SK-N-MC (cell line): ENCODE measurements around the gene ARRB1.

Experiments used
- DNase-seq: peaks from one replicate; pipeline ENCODE4 v3.0.0-alpha.2; 2011; ENCODE audit warnings: low read depth, low spot score
- H3K27ac ChIP-seq: fragments of 200-600 bp; sonication (generic); 2 replicates; pipeline ENCODE4 v1.5.1; 2016; ENCODE audit warnings: mixed run types
- H3K36me3 ChIP-seq: fragments of 200-600 bp; sonication (generic); 2 replicates; pipeline ENCODE4 v1.6.1; 2017; ENCODE audit warnings: antibody characterized with exemption, low read length, mixed read lengths; ENCODE audit not compliant: insufficient read depth
- H3K4me3 ChIP-seq: fragments of 200-600 bp; sonication (generic); 2 replicates; pipeline ENCODE4 v1.5.1; 2016
- H3K9ac ChIP-seq: fragments of 200-600 bp; sonication (generic); 2 replicates; pipeline ENCODE4 v1.8.0; 2017; ENCODE audit warnings: mixed run types, mixed read lengths; ENCODE audit not compliant: insufficient read length
- H3K9me3 ChIP-seq: fragments of 200-600 bp; sonication (generic); 2 replicates; pipeline ENCODE4 v1.6.1; 2017; ENCODE audit warnings: low read depth, mild to moderate bottlenecking, antibody characterized with exemption, low read length, moderate library complexity, mixed read lengths
- EZH2 ChIP-seq: fragments of 200-600 bp; sonication (generic); IDR thresholded peaks from one replicate; pipeline ENCODE4 v1.6.1; 2017; ENCODE audit warnings: antibody characterized with exemption
- FOXP2 ChIP-seq: optimal IDR thresholded peaks from 2 replicates; pipeline ENCODE3; 2011; ENCODE audit warnings: mild to moderate bottlenecking, moderate library complexity; ENCODE audit not compliant: insufficient read depth; ENCODE audit errors: extremely low read length, control extremely low read depth
- POLR2AphosphoS5 ChIP-seq: IDR thresholded peaks from 2 replicates; pipeline ENCODE4 v1.6.1; 2012; ENCODE audit warnings: mild to moderate bottlenecking, low read depth, low read length, borderline replicate concordance

The ARRB1 gene

GRCh38 chr11:75346912-75347647 lies 4.4 kb downstream of the ARRB1 start:
- H3K27ac ChIP-seq, result 0 out of 2 replicates have a peak overlapping the region, but pooled peaks have one; percentile 68
- no peak for DNase-seq

GRCh38 chr11:75346296-75346695 lies 5.2 kb downstream of the ARRB1 start:
- Histone ChIP-seq H3K9ac (no peak overlapping the region), H3K4me3 (no peak overlapping the region), H3K27ac (no peak overlapping the region), H3K9me3 (no peaks in the 10 kb centered on the region), H3K36me3 (no peaks in the 10 kb centered on the region)
- DNase-seq, result no peak
- TF ChIP-seq POLR2AphosphoS5, result no peak
- no peak for TF ChIP-seq FOXP2
- no peak for TF ChIP-seq EZH2

More at GRCh38 chr11:75346912-75347647, 4.4 kb downstream of the ARRB1 start:
- Histone ChIP-seq H3K9ac (no peak overlapping the region), H3K4me3 (no peak overlapping the region), H3K9me3 (no peaks in the 10 kb centered on the region), H3K36me3 (no peaks in the 10 kb centered on the region)
- no peak for TF ChIP-seq EZH2
- no peak for TF ChIP-seq POLR2AphosphoS5
- no peak for TF ChIP-seq FOXP2

- no peak for DNase-seq
- Histone ChIP-seq H3K9me3 (no peaks in the 10 kb centered on the region), H3K9ac (no peak overlapping the region), H3K4me3 (no peak overlapping the region), H3K27ac (0 out of 2 replicates have a peak overlapping the region, but pooled peaks have one; percentile 7), H3K36me3 (no peaks in the 10 kb centered on the region)
- TF ChIP-seq POLR2AphosphoS5, result no peak
- no peak for TF ChIP-seq FOXP2
- no peak for TF ChIP-seq EZH2
Observed at GRCh38 chr11:75345455-75346160, 5.9 kb downstream of the ARRB1 start.

GRCh38 chr11:75344761-75345454 lies 6.6 kb downstream of the ARRB1 start:
- Histone ChIP-seq H3K27ac (no peak overlapping the region), H3K9ac (no peak overlapping the region), H3K36me3 (no peaks in the 10 kb centered on the region), H3K4me3 (no peak overlapping the region), H3K9me3 (no peaks in the 10 kb centered on the region)
- DNase-seq, result no peak
- TF ChIP-seq EZH2, result no peak

GRCh38 chr11:75344186-75344585 lies 7.3 kb downstream of the ARRB1 start:
- no peak overlapping the region for H3K27ac ChIP-seq
- no peak overlapping the region for H3K9ac ChIP-seq
- DNase-seq, result no peak
- H3K9me3 ChIP-seq, result no peaks in the 10 kb centered on the region
- no peaks in the 10 kb centered on the region for H3K36me3 ChIP-seq
- TF ChIP-seq POLR2AphosphoS5, result no peak
- no peak for TF ChIP-seq EZH2
- TF ChIP-seq FOXP2, result no peak
- H3K4me3 ChIP-seq, result no peak overlapping the region

GRCh38 chr11:75342966-75343870 lies 8.2 kb downstream of the ARRB1 start:
- Histone ChIP-seq H3K9me3 (no peaks in the 10 kb centered on the region), H3K9ac (no peak overlapping the region), H3K36me3 (no peaks in the 10 kb centered on the region), H3K4me3 (no peak overlapping the region), H3K27ac (peak overlapping the region; percentile 62)
- DNase-seq, result no peak
- TF ChIP-seq POLR2AphosphoS5 (no peak), FOXP2 (no peak), EZH2 (no peak)

GRCh38 chr11:75342231-75342918 lies 9.1 kb downstream of the ARRB1 start:
- no peak overlapping the region for H3K9ac ChIP-seq
- no peaks in the 10 kb centered on the region for H3K9me3 ChIP-seq
- no peak overlapping the region for H3K27ac ChIP-seq
- TF ChIP-seq FOXP2 (no peak), POLR2AphosphoS5 (no peak), EZH2 (no peak)
- no peak overlapping the region for H3K4me3 ChIP-seq
- no peaks in the 10 kb centered on the region for H3K36me3 ChIP-seq
- DNase-seq, result no peak
